GM21825 (cell line): ENCODE data around the gene USP10.
"Not testable (repeated sequence)": the region's sequence is repeated elsewhere in the genome, so short reads cannot be mapped to it uniquely, and the experiment has no call there.

Experiments
- ATAC-seq: cut with Tn5 transposase; IDR thresholded peaks from one replicate; pipeline ENCODE4 v1.9.1; 2021; ENCODE audit warnings: mild to moderate bottlenecking, moderate library complexity; ENCODE audit not compliant: unreplicated experiment

The USP10 gene

GRCh38 chr16:84724606-84725309 lies 25.0 kb downstream of the USP10 start:
- ATAC-seq: no peak

- no peak for ATAC-seq
Observed at GRCh38 chr16:84725481-84726078, 25.8 kb downstream of the USP10 start.

GRCh38 chr16:84726079-84726668 lies 26.4 kb downstream of the USP10 start:
- no peak for ATAC-seq

GRCh38 chr16:84726669-84727467 lies 27.1 kb downstream of the USP10 start:
- ATAC-seq: no peak

GRCh38 chr16:84728853-84729424 lies 29.1 kb downstream of the USP10 start:
- ATAC-seq: no peak

- peak; percentile 6 for ATAC-seq
Observed at GRCh38 chr16:84729716-84730320, 30.0 kb downstream of the USP10 start.

- peak; percentile 51 for ATAC-seq
Observed at GRCh38 chr16:84730406-84731106, 30.8 kb downstream of the USP10 start.

GRCh38 chr16:84732332-84732673 lies 32.5 kb downstream of the USP10 start:
- not testable (repeated sequence) for ATAC-seq

- ATAC-seq: no peak
Observed at GRCh38 chr16:84732674-84733352, 33.0 kb downstream of the USP10 start.

GRCh38 chr16:84735849-84736586 lies 36.2 kb downstream of the USP10 start:
- no peak for ATAC-seq

GRCh38 chr16:84737192-84738011 lies 37.6 kb downstream of the USP10 start:
- ATAC-seq: no peak

GRCh38 chr16:84738255-84739038 lies 38.6 kb downstream of the USP10 start:
- ATAC-seq: no peak

GRCh38 chr16:84739349-84740124 lies 39.7 kb downstream of the USP10 start:
- ATAC-seq: no peak

- no peak for ATAC-seq
Observed at GRCh38 chr16:84740596-84741116, 40.9 kb downstream of the USP10 start.

GRCh38 chr16:84741340-84741830 lies 41.6 kb downstream of the USP10 start:
- ATAC-seq: no peak

GRCh38 chr16:84742641-84743092 lies 42.9 kb downstream of the USP10 start:
- no peak for ATAC-seq
